Activated CD4-positive, alpha-beta T cell treated with anti-CD3 and anti-CD28 coated beads for 1 hour (primary cell): Measurements from ENCODE around the gene CNDP1.
"Not testable (repeated sequence)": the region's sequence is repeated elsewhere in the genome, so short reads cannot be mapped to it uniquely, and the experiment has no call there.

ENCODE experiments used
- DNase-seq: peaks from one replicate; pipeline ENCODE4 v3.0.0-alpha.2; 2020

CNDP1 gene

DNA sequence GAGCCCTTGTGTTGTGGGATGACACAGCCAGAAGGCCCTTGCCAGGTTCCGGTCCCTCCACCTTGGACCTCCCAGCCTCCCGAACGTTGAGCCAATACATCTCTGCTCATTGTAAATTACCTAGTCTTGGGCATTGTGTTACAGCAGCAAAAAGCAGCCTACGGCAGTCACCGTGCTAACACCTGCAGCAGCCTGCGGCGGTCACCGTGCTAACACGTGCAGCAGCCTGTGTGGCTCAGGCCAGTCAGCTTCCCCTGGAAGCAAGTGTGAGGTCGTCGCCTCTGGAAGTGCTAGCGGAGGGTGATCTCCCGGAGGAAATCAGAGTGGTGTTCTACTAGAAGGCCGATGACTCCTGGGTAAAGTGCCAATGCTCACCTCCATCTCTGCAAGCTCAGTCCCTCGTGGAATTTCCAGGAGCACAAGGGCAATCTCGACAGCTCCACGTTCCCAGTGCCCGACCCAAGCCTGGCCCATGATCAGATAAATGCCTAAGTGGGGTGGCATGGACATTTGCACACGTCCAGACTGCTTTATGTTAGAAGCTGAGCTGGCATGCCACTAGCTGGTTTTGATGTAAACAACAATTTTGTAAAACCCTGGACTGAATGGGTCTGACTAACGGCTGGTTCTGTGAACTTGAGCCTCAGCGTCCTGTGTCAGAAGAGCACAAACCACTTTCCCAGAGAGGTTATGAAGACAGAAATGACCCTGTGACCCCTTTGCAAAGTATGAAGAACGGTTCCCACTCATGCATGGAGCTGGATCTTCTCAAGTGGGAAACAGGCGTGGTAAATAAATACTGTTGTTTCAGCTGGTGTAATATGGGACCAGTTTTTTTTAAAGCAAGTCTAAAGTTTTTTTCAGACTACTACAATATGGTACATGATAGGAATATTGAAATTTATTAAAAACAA lies 11.4 kb upstream of the CNDP1 start:
- DNase-seq: no peak

DNA sequence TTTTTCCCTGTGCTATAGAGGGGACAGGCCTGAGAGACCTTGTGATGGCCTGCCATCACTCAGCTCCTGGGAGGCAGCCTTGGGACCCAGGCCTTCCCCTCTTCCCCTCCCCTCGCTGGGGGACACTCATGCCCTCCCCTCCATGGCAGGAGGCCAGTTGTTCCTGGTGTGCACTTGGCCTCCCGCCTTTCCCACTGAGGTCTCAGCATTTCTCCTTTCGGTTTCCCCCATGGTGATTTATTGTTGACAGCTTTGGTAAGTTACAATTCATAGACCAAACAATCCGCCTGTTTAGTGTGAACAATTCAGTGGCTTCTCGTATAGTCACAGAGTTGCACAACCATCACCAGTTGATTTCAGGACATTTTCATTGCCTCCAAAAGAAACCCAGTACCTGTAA lies 10.2 kb upstream of the CNDP1 start:
- DNase-seq: no peak

GRCh38 chr18:74524915-74525314 lies 9.4 kb upstream of the CNDP1 start:
- not testable (repeated sequence) for DNase-seq

- no peak for DNase-seq
These were observed 8.6 kb upstream of the CNDP1 start for GRCh38 chr18:74525741-74526140.

GRCh38 chr18:74526488-74526887 lies 7.8 kb upstream of the CNDP1 start:
- no peak for DNase-seq

- no peak for DNase-seq
These were observed 5.8 kb upstream of the CNDP1 start for GRCh38 chr18:74528478-74528877.

GRCh38 chr18:74528913-74529312 lies 5.4 kb upstream of the CNDP1 start:
- no peak for DNase-seq

- DNase-seq: no peak
These were observed 4.9 kb upstream of the CNDP1 start for GRCh38 chr18:74529378-74529777.

- DNase-seq: no peak
These were observed 4.3 kb upstream of the CNDP1 start for GRCh38 chr18:74529811-74530583.

- DNase-seq: no peak
These were observed 3.8 kb upstream of the CNDP1 start for GRCh38 chr18:74530584-74530862.

GRCh38 chr18:74531043-74531442 lies 3.3 kb upstream of the CNDP1 start:
- DNase-seq: no peak

GRCh38 chr18:74532511-74533025 lies 1.7 kb upstream of the CNDP1 start:
- no peak for DNase-seq

DNA sequence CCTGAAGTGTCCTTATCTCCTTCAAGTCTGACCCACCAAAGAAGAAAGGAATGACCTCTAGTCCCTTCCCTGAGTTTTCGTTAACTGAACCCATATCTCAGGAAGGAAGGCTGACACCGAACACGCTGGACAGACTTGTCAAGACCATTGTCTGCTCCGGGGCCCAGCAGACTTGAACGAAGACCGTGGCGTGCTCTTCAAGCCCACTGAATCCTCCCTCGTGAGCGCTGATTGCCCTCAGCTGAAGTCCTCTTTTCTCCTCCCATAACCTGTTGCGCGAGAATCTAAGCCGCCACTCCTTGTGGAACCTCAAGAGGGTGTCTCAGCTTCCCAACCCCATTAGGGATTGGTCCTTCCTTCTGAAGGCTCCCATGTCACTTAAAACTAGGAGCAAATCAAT lies 634 bp upstream of the CNDP1 start:
- DNase-seq: no peak

- no peak for DNase-seq
These were observed 815 bp downstream of the CNDP1 start for GRCh38 chr18:74534981-74535649.

DNA sequence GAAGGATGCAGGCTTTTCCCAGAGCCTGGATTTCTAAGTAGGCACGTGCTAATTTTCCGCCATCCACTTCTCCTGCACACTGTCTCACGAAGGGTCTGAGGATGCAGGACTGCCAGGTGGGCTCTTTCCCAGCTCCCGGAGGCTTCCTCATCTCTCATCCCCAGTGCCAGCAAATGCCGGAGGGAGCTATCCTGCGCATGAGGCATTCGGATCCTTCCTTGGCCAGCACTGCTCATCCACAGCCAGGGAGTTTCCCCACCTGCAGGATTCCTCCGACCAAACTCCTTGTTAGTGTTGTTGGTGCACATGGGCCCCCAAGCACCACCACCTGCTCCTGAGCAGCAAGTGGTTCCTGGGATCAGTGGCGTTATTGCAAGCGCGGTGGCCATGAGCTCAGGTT lies 5.0 kb downstream of the CNDP1 start:
- DNase-seq: no peak

DNA sequence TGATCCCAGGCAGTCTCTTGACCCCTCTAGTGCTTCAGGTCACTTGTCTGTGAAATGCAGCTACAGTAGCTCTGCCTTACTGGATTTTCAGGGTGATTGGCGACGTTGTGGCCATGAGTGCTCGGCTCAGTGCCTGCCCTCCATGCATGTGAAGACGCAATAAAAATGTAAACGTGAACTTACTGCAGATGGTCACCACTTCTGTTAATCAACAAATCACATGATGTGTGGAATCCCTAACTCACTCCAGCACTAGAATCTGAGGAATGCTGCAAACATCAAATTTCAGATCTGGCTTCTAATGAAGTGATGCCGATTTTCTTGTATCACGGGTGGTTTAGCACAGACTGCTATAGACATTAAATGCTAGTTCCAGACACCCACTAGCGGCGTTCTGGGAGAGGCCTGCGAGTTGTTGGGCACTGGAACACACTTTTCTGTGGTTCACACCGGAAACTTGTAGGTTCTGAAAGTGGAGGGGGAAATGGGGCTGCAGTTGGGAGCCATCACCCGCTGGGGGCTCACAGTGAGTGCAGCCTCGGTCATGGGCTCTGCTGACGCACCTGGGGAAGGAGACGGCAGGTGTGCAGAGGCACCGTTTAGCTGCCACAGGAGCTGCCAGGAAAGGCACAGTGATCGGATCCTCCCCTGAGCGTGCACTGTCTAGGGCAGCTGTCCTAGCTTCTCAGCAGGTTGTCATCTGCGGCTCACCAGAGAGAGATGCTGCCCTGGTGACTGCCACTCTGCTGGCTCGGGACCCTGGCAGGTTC lies 6.5 kb downstream of the CNDP1 start:
- no peak for DNase-seq

- no peak for DNase-seq
These were observed 7.6 kb downstream of the CNDP1 start for GRCh38 chr18:74541703-74542555.

GRCh38 chr18:74544898-74545297 lies 10.6 kb downstream of the CNDP1 start:
- no peak for DNase-seq

- no peak for DNase-seq
These were observed 11.7 kb downstream of the CNDP1 start for GRCh38 chr18:74546007-74546406.

GRCh38 chr18:74546751-74547530 lies 12.6 kb downstream of the CNDP1 start:
- no peak for DNase-seq

DNA sequence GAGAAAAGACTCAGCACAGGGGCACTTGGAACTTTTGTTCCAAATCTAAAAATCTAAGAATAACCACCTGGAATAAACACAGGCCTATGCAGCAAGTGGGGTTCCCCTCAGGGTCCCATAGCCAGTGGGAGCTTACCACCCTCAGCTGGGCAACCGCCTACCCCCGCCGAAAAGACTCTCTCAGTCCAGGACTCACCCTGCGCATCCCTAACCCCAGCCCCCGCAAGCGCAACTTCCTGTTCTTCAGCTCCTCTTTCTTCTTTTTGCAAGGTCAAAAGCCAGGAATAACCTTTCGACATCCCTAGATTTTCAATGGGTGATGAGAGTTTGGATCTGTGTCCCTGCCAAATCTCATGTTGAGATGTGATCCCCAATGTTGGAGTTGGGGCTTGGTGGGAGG lies 13.6 kb downstream of the CNDP1 start:
- DNase-seq: no peak
